Neutrophil (primary cell): ENCODE results near the gene UFSP1.

Source experiments
- H3K27ac ChIP-seq: fragments of 200-600 bp; sonication (generic); 2 replicates; pipeline ENCODE4 v1.5.1; 2016; ENCODE audit warnings: mild to moderate bottlenecking, moderate library complexity
- H3K27me3 ChIP-seq: fragments of 200-600 bp; sonication (generic); 2 replicates; pipeline ENCODE4 v1.6.0; 2016; ENCODE audit warnings: mild to moderate bottlenecking
- H3K36me3 ChIP-seq: fragments of 200-600 bp; sonication (generic); 2 replicates; pipeline ENCODE4 v1.5.1; 2017
- H3K4me1 ChIP-seq, 2 experiments: fragments of 200-600 bp in 1 of 2; sonication (generic) in 1 of 2; 1 replicate in 1 of 2; 2 replicates in 1 of 2; pipeline versions ENCODE4 v1.5.1 to v1.6.1; 2013 to 2016; ENCODE audit warnings: low read depth in 1 of 2, low read length in 1 of 2, mild to moderate bottlenecking in 1 of 2, moderate library complexity in 1 of 2; ENCODE audit not compliant: control insufficient read depth in 1 of 2, insufficient read depth in 1 of 2
- H3K4me3 ChIP-seq, 2 experiments: fragments of 200-600 bp in 1 of 2; sonication (generic) in 1 of 2; 1 replicate in 1 of 2; 2 replicates in 1 of 2; pipeline ENCODE4 v1.5.1; 2013 to 2016; ENCODE audit warnings: low read depth in 1 of 2, low read length in 1 of 2, mild to moderate bottlenecking in 1 of 2, moderate library complexity in 1 of 2
- H3K9me3 ChIP-seq: fragments of 200-600 bp; sonication (generic); 2 replicates; pipeline ENCODE4 v1.5.1; 2016
- CTCF ChIP-seq: fragments of 200-600 bp; sonication (generic); IDR thresholded peaks from 2 replicates; pipeline ENCODE4 v1.5.1; 2016; ENCODE audit warnings: antibody characterized with exemption

The UFSP1 gene

GRCh38 chr7:100879685-100880261 is 9.7 kb downstream of the UFSP1 start:
- no peak for TF ChIP-seq CTCF
- Histone ChIP-seq H3K36me3 (peaks cover 70% of the 10 kb centered on the region), H3K9me3 (no peaks in the 10 kb centered on the region), H3K27ac (no peak overlapping the region), H3K27me3 (no peaks in the 10 kb centered on the region), H3K4me1 (peaks cover 15 to 17% of the 10 kb centered on the region in 2 experiments), H3K4me3 (no peak overlapping the region)

- Histone ChIP-seq H3K4me1 (peaks cover 23 to 26% of the 10 kb centered on the region in 2 experiments), H3K9me3 (no peaks in the 10 kb centered on the region)
These were observed 10.8 kb downstream of the UFSP1 start for GRCh38 chr7:100878685-100879084.

GRCh38 chr7:100878013-100878412 is 11.5 kb downstream of the UFSP1 start:
- Histone ChIP-seq H3K4me1 (peaks cover 23 to 26% of the 10 kb centered on the region in 2 experiments), H3K9me3 (no peaks in the 10 kb centered on the region), H3K36me3 (peaks cover 53% of the 10 kb centered on the region), H3K27me3 (no peaks in the 10 kb centered on the region), H3K4me3 (no peak overlapping the region), H3K27ac (no peak overlapping the region)
- no peak for TF ChIP-seq CTCF

More at GRCh38 chr7:100878685-100879084, 10.8 kb downstream of the UFSP1 start:
- no peak overlapping the region for H3K27ac ChIP-seq
- no peak overlapping the region for H3K4me3 ChIP-seq
- no peaks in the 10 kb centered on the region for H3K27me3 ChIP-seq
- H3K36me3 ChIP-seq, result peaks cover 59% of the 10 kb centered on the region
- no peak for TF ChIP-seq CTCF

- no peaks in the 10 kb centered on the region for H3K27me3 ChIP-seq
- peak overlapping the region; percentile 94 for H3K27ac ChIP-seq
- H3K4me1 ChIP-seq, result peaks cover 23 to 26% of the 10 kb centered on the region in 2 experiments
- peak overlapping the region; percentile 92 to 100 for H3K4me3 ChIP-seq
- H3K36me3 ChIP-seq, result peaks cover 41% of the 10 kb centered on the region
- H3K9me3 ChIP-seq, result no peaks in the 10 kb centered on the region
- no peak for TF ChIP-seq CTCF
These were observed 14.2 kb downstream of the UFSP1 start for GRCh38 chr7:100875356-100875751.

GRCh38 chr7:100874577-100875355 is 14.7 kb downstream of the UFSP1 start, which contains the start of gene SRRT:
Gene SRRT (plus strand): TSS chr7:100875103. CDS start chr7:100875591, 488 bp downstream.
- peak; percentile 95 for TF ChIP-seq CTCF
- H3K4me1 ChIP-seq, result peaks cover 23 to 26% of the 10 kb centered on the region in 2 experiments
- H3K9me3 ChIP-seq, result no peaks in the 10 kb centered on the region
- H3K27me3 ChIP-seq, result no peaks in the 10 kb centered on the region
- H3K4me3 ChIP-seq, result peak within 1 kb of the TSS; percentile 92 to 100
- peaks cover 37% of the 10 kb centered on the region for H3K36me3 ChIP-seq
- peak within 1 kb of the TSS; percentile 94 for H3K27ac ChIP-seq
